ENCODE data around the gene NUDT22. TPM values are rescaled to one million over a fixed set of nuclear protein-coding genes. Genes with fewer than 3 reads are reported as not detected.

The NUDT22 gene
- total and polyA plus RNA-seq, 2 of the 8 experiments (the other 6 are each of a cell fraction or from before 2014, with no cell fraction given) = 43.4 to 69.0 TPM

GRCh38 chr11:64258946-64259532 is 33.0 kb downstream of the NUDT22 start:
- H2BK120ac ChIP-seq (replicated peaks; ENCODE audit: low read depth, low read length) = no peak overlapping the region
- FAIRE-seq (no peak), DNase-seq (ENCODE audit: low read depth in 1 of 2, low spot score in 2 of 2) (no peak)
- H3K23me2 ChIP-seq (ENCODE audit: low read depth, low read length) = no peaks in the 10 kb centered on the region
- no peak overlapping the region for H2AFZ ChIP-seq (ENCODE audit: low read length)
- ChIA-PET POLR2A (ENCODE audit: partially characterized antibody) (interaction anchor here (0.8 to 7.1 kb wide), 9 partner anchors 8 to 39 kb away, joined by 3 to 101 read pairs (median 4); partner anchors contain the start of gene PPP1R14B), CTCF (ENCODE audit: partially characterized antibody) (interaction anchor here (0.6 to 5.9 kb wide), 5 partner anchors 7 to 82 kb away, joined by 3 to 62 read pairs (median 7); no protein-coding TSS in a partner anchor)
- no peak overlapping the region for H4K5ac ChIP-seq (ENCODE audit: insufficient read length, low read depth, low read length)
- no peak overlapping the region for H3K9ac ChIP-seq (replicated peaks in 1 of 4; ENCODE audit: extremely low read depth in 1 of 4, low read depth in 3 of 4, low read length in 3 of 4)
- H3K36me3 ChIP-seq (ENCODE audit: control insufficient read depth in 2 of 4, insufficient read depth in 4 of 4, low read length in 3 of 4) = peaks cover 21 to 86% (median 42%) of the 10 kb centered on the region in 4 experiments
- 100% methylated on average over 6 of the region's 32 CpGs; no CpG with 5 or more reads in 1 of the 2 experiments for WGBS, 2 experiments (ENCODE audit: extremely low coverage in 1 of 2, insufficient coverage in 1 of 2, insufficient read length in 1 of 2, insufficient replicate concordance in 2 of 2, low coverage in 1 of 2, low lambda C conversion rate in 2 of 2, missing lambda C conversion rate in 1 of 2)
- H3K56ac ChIP-seq (replicated peaks; ENCODE audit: insufficient read length, low read depth, low read length) = no peak overlapping the region
- no peaks in the 10 kb centered on the region for H3K27me3 ChIP-seq (replicated peaks in 1 of 4; ENCODE audit: control insufficient read depth in 3 of 4, extremely low read depth in 1 of 4, insufficient read depth in 3 of 4, low read length in 3 of 4)
- H3K9me3 ChIP-seq (ENCODE audit: insufficient read depth in 2 of 2, low read depth in 1 of 2, low read length in 1 of 2) = no peaks in the 10 kb centered on the region
- no peak overlapping the region for H3K18ac ChIP-seq (ENCODE audit: extremely low read depth, low read length)
- H4K91ac ChIP-seq (replicated peaks; ENCODE audit: insufficient read length, low read length) = no peak overlapping the region
- H2BK20ac ChIP-seq (ENCODE audit: low read length) = no peak overlapping the region
- no peak overlapping the region for H3K27ac ChIP-seq (ENCODE audit: low read depth, low read length)
- 0 out of 4 replicates have a peak, but pooled peaks cover 0 to 2% of the 10 kb centered on the region in 2 experiments for H3K79me2 ChIP-seq (ENCODE audit: control insufficient read depth in 1 of 2, insufficient read depth in 2 of 2, low read length in 2 of 2)
- H3K4me2 ChIP-seq (ENCODE audit: insufficient read depth in 1 of 2, low read depth in 2 of 2, low read length in 2 of 2) = no peak overlapping the region
- H4K8ac ChIP-seq (ENCODE audit: extremely low read depth, insufficient read depth, low read length) = no peak overlapping the region
- no peak overlapping the region for H3K14ac ChIP-seq (ENCODE audit: insufficient read length)
- H4K20me1 ChIP-seq (replicated peaks in 1 of 2; ENCODE audit: control insufficient read depth in 1 of 2, insufficient read depth in 2 of 2, low read length in 2 of 2) = peaks cover 6 to 23% of the 10 kb centered on the region in 2 experiments
- no peak overlapping the region for H2AK5ac ChIP-seq (ENCODE audit: low read depth, low read length)
- H3K23ac ChIP-seq (ENCODE audit: insufficient read length) = no peak overlapping the region
- no peak overlapping the region for H3K4ac ChIP-seq (replicated peaks; ENCODE audit: insufficient read length, low read depth, low read length)
- no peak overlapping the region for H2BK15ac ChIP-seq (ENCODE audit: low read length)
- no peaks in the 10 kb centered on the region for H3K79me1 ChIP-seq (ENCODE audit: low read depth, low read length)
- no peak overlapping the region for H3K4me3 ChIP-seq (ENCODE audit: extremely low read depth in 1 of 4, insufficient read depth in 2 of 4, low read depth in 3 of 4, low read length in 4 of 4)
- no peaks in the 10 kb centered on the region; a peak in 3 of 7 replicates for H3K4me1 ChIP-seq (replicated peaks in 1 of 4; ENCODE audit: control insufficient read depth in 3 of 4, insufficient read depth in 4 of 4, low read length in 3 of 4)
- H2BK5ac ChIP-seq (ENCODE audit: low read depth, low read length) = no peak overlapping the region
- no peak overlapping the region for H2BK12ac ChIP-seq (ENCODE audit: low read depth, low read length)
- TF ChIP-seq KDM5A (IDR thresholded peaks at IDR 0.05; ENCODE audit: low read length) (no peak), JUND (IDR thresholded peaks at IDR 0.05; ENCODE audit: low read length) (no peak), KDM4A (IDR thresholded peaks at IDR 0.05; ENCODE audit: low read depth, low read length, severe bottlenecking) (no peak), SIRT6 (IDR thresholded peaks at IDR 0.05; ENCODE audit: low read length) (no peak), KDM1A (IDR thresholded peaks at IDR 0.05; ENCODE audit: borderline replicate concordance, low read length) (no peak), CHD1 (IDR thresholded peaks at IDR 0.05; ENCODE audit: low read depth, low read length) (no peak), YY1 (IDR thresholded peaks at IDR 0.05; ENCODE audit: low read depth, low read length) (no peak), CBX8 (IDR thresholded peaks at IDR 0.05; ENCODE audit: borderline replicate concordance, low read depth, low read length) (no peak), RFX5 (IDR thresholded peaks at IDR 0.05; ENCODE audit: borderline replicate concordance, low read depth, low read length) (no peak), POLR2A (IDR thresholded peaks at IDR 0.05; ENCODE audit: control extremely low read depth in 1 of 2, low read depth in 2 of 2, low read length in 2 of 2) (no peak)

Measured in H1 (cell line).